ENCODE results near the gene DEXI. TPM values are rescaled to one million over a fixed set of nuclear protein-coding genes. Genes with fewer than 3 reads are reported as not detected.

The DEXI gene
- total RNA-seq, 2 experiments from 2014 or later, result 24.8 to 25.3 TPM

DNA sequence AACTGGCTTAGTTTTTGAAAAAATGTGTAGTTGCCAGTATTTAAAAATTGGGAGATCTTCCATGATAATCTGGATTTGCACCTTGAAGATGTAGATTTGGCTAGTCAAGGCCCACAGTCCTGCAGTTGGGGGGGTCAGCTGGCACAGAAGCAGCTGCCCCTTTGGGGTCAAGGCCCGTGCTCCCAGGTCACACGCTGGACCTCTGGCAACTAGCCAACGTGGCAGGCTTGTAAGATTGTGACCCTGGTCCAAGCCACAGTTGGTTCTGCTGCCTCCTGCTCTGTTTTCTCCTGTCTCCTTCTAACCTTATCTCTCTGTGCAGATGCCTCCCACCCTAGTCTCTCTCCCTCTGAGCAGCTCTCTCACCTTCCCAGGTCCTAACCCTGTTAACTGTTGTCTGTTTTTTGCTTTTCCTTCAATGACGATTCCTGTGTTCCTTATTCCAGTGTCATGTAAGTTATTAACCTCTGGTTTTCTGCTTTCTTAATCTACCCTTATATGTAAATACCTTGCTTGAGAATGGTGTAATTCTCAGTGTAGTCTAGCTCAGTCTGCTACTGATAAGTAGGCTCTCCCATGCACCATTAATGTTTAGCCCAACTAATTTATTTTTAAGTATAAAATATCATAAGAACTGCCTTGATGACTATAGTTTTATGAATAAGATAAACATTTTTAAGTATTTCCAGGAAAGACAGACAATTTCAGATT lies 30.0 kb upstream of the DEXI start:
- no peaks in the 10 kb centered on the region for H3K27me3 Mint-ChIP-seq
- CTCF ChIA-PET, result interaction anchor here (0.7 to 5.2 kb wide), 10 partner anchors 9 to 435 kb away, joined by 3 to 44 read pairs (median 5); partner anchors contain the start of gene SOCS1
- intact Hi-C loops (cut with micrococcal nuclease), result loop anchor here (2.0 to 5.0 kb wide), 3 partner anchors 140 to 385 kb away; partner anchors contain the start of gene SOCS1
- no peak for DNase-seq
- peak overlapping the region; percentile 70 for H3K27ac Mint-ChIP-seq
- peaks cover 28% of the 10 kb centered on the region for H3K4me1 Mint-ChIP-seq (ENCODE audit: low read depth)
- no peak overlapping the region for H3K4me3 Mint-ChIP-seq
- no peak for ATAC-seq
- H3K36me3 Mint-ChIP-seq (ENCODE audit: low read depth), result peaks cover 36% of the 10 kb centered on the region
- POLR2A ChIA-PET, result interaction anchor here (0.6 to 3.0 kb wide), 4 partner anchors 262 to 284 kb away, joined by 3 to 20 read pairs (median 6); partner anchors contain the start of gene SOCS1
- H3K9me3 Mint-ChIP-seq, result no peaks in the 10 kb centered on the region
- TF ChIP-seq, protein P1, sequence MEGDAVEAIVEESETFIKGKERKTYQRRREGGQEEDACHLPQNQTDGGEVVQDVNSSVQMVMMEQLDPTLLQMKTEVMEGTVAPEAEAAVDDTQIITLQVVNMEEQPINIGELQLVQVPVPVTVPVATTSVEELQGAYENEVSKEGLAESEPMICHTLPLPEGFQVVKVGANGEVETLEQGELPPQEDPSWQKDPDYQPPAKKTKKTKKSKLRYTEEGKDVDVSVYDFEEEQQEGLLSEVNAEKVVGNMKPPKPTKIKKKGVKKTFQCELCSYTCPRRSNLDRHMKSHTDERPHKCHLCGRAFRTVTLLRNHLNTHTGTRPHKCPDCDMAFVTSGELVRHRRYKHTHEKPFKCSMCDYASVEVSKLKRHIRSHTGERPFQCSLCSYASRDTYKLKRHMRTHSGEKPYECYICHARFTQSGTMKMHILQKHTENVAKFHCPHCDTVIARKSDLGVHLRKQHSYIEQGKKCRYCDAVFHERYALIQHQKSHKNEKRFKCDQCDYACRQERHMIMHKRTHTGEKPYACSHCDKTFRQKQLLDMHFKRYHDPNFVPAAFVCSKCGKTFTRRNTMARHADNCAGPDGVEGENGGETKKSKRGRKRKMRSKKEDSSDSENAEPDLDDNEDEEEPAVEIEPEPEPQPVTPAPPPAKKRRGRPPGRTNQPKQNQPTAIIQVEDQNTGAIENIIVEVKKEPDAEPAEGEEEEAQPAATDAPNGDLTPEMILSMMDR (IDR thresholded peaks at IDR 0.05), result no peak

DNA sequence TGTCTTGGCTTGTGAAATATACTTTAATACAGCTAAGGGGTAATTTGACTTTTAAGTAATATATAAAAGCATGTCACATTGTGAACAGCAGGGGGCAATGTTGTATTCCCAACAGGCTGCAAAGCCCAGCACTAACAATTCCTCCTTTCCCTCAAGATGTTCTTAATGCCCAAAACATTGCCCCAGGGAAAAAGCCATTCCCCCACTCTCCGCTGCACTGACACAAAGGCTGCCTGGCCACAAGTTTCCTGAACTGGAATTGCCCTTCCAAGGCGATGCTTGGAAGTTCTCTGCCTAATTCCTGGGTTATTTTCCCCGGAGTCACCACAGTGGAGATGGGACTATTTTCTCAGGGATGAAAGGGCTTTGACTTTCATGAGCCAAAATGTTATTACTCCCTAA lies 29.3 kb upstream of the DEXI start:
- peak; percentile 47 for DNase-seq
- H3K36me3 Mint-ChIP-seq (ENCODE audit: low read depth), result peaks cover 39% of the 10 kb centered on the region
- ATAC-seq, result no peak

DNA sequence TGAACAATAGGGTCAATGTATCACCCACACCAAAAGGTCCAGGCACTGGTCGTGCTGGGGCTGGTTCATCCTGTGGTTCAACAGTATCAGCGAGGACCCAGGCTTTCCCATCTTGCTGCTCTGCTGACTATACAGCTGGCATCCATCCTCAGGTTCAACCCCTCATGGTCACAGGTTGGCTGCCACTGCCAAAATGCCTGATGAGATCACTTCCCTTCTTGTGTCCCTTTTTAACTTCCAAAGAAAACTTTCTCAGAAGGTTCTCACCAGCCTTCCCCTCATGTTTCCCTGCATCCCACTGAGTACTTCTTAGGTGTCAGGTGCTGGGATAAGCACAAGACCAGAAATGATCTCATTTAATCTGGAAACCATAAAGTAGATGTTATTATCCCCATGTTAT lies 27.8 kb upstream of the DEXI start:
- ChIA-PET CTCF (interaction anchor here (0.8 to 5.2 kb wide), 9 partner anchors 11 to 432 kb away, joined by 3 to 44 read pairs (median 5); partner anchors contain the start of gene SOCS1), POLR2A (interaction anchor here (8.3 kb wide), 1 partner anchor 284 kb away, joined by 94 read pairs; the partner anchor contains the start of gene SOCS1)
- peaks cover 8% of the 10 kb centered on the region for H3K9me3 Mint-ChIP-seq
- TF ChIP-seq, protein P1 (IDR thresholded peaks at IDR 0.05), result no peak
- H3K4me3 Mint-ChIP-seq, result no peak overlapping the region
- no peak overlapping the region for H3K27ac Mint-ChIP-seq
- DNase-seq (no peak), ATAC-seq (no peak)
- H3K36me3 Mint-ChIP-seq (ENCODE audit: low read depth), result peaks cover 50% of the 10 kb centered on the region
- intact Hi-C loops (cut with micrococcal nuclease), result loop anchor here (5.0 kb wide), 2 partner anchors 142 to 387 kb away; no protein-coding TSS in a partner anchor
- H3K4me1 Mint-ChIP-seq (ENCODE audit: low read depth), result peaks cover 46% of the 10 kb centered on the region
- no peaks in the 10 kb centered on the region for H3K27me3 Mint-ChIP-seq

More for the DNA sequence above, 29.3 kb upstream of the DEXI start:
- Mint-ChIP-seq H3K27ac (peak overlapping the region; percentile 32), H3K9me3 (no peaks in the 10 kb centered on the region), H3K27me3 (no peaks in the 10 kb centered on the region), H3K4me3 (no peak overlapping the region), H3K4me1 (ENCODE audit: low read depth) (peaks cover 31% of the 10 kb centered on the region)
- POLR2A ChIA-PET, result interaction anchor here (2.1 to 3.0 kb wide), 2 partner anchors 280 to 284 kb away, joined by 6 to 20 read pairs; partner anchors contain the start of gene SOCS1
- CTCF ChIA-PET, result interaction anchor here (0.6 to 5.2 kb wide), 40 partner anchors 9 to 434 kb away, joined by 3 to 44 read pairs (median 4); partner anchors contain the start of gene SOCS1
- intact Hi-C loops (cut with micrococcal nuclease), result loop anchor here (5.0 kb wide), 2 partner anchors 141 to 386 kb away; no protein-coding TSS in a partner anchor
- TF ChIP-seq, protein P1 (IDR thresholded peaks at IDR 0.05), result peak; percentile 95

DNA sequence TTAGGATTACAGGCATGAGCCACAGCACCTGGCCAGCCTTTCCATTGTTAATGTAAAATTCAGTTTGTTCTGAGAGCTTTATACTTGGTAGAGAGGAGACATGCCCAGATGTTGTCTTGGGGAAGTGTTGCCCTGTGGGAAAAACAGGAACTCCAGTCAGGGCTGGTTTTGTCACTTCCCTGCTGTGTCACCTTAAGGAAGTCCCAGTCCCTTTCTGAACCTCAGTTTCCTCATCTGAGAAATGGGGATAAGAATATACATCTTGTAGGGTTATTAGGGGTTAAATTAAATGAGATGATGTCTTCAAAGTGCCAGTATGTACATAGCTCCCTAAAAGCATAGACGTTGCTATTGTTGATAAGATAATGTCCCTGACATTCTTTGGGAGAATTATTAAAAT lies 27.3 kb upstream of the DEXI start:
- Mint-ChIP-seq H3K36me3 (ENCODE audit: low read depth) (peaks cover 46% of the 10 kb centered on the region), H3K4me3 (no peak overlapping the region), H3K4me1 (ENCODE audit: low read depth) (peaks cover 51% of the 10 kb centered on the region), H3K9me3 (peaks cover 8% of the 10 kb centered on the region), H3K27me3 (no peaks in the 10 kb centered on the region), H3K27ac (no peak overlapping the region)
- intact Hi-C loops (cut with micrococcal nuclease), result loop anchor here (5.0 kb wide), 2 partner anchors 143 to 388 kb away; no protein-coding TSS in a partner anchor
- TF ChIP-seq, protein P1 (IDR thresholded peaks at IDR 0.05), result no peak
- DNase-seq (no peak), ATAC-seq (no peak)
- POLR2A ChIA-PET, result interaction anchor here (8.3 kb wide), 1 partner anchor 285 kb away, joined by 94 read pairs; the partner anchor contains the start of gene SOCS1
- CTCF ChIA-PET, result interaction anchor here (0.8 to 5.2 kb wide), 6 partner anchors 11 to 426 kb away, joined by 3 to 44 read pairs (median 4); partner anchors contain the start of gene SOCS1

All from activated CD8-positive, alpha-beta T cell treated with anti-CD3 and anti-CD28 coated beads for 36 hours (primary cell).